ENCODE measurements around the gene PAQR8.

DNA sequence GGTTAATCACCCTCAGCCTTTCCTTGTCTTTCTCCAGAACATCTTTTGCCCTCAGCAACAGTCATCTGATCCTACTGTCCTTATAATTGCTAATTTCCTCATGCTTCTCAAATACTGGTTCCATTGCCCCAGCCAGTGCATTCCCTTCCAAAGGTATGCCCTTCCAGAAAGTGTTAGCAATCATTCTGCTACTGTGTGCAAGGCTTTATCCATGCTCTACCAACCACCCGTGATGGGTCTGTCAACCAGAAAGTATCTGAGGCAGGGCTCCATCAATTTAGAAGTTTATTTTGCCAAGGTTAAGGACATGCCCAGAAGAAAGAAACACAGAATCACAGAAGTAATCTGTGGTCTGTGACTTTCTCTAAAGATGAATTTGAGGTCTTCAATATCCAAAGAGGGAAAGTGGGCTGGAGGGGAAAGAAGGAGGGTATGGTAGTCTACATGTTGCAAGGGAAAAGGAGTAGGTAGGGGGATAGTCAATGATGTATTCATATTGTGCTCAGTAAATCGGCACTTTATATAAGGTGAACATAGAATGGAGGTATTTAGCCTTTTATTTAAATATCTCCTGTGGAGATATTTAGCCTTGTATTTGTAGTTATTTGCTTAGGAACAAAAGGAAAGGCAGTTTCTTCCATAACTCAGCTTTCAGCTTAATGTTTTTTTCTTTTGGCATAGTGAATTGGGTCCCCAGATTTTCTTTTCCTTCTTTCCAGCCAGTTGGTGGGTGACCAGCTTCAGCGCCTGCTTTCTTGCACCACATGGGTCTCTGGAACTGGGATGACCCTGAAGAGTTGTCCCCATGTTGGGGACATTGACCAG, 35.2 kb upstream of the PAQR8 start:
- TF ChIP-seq, protein P1, sequence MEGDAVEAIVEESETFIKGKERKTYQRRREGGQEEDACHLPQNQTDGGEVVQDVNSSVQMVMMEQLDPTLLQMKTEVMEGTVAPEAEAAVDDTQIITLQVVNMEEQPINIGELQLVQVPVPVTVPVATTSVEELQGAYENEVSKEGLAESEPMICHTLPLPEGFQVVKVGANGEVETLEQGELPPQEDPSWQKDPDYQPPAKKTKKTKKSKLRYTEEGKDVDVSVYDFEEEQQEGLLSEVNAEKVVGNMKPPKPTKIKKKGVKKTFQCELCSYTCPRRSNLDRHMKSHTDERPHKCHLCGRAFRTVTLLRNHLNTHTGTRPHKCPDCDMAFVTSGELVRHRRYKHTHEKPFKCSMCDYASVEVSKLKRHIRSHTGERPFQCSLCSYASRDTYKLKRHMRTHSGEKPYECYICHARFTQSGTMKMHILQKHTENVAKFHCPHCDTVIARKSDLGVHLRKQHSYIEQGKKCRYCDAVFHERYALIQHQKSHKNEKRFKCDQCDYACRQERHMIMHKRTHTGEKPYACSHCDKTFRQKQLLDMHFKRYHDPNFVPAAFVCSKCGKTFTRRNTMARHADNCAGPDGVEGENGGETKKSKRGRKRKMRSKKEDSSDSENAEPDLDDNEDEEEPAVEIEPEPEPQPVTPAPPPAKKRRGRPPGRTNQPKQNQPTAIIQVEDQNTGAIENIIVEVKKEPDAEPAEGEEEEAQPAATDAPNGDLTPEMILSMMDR (IDR thresholded peaks at IDR 0.05; ENCODE audit: low read depth, low read length): no peak
- no peak for TF ChIP-seq EZH2phosphoT487 (IDR thresholded peaks at IDR 0.05; ENCODE audit: low read depth)
